Neural progenitor cell (in vitro differentiated cells): ENCODE data around the gene CLPTM1. TPM values are rescaled to one million over a fixed set of nuclear protein-coding genes. Genes with fewer than 3 reads are reported as not detected.

ENCODE experiments used
- DNase-seq: peaks from one replicate; pipeline ENCODE4 v3.0.0-alpha.2; 2016; ENCODE audit warnings: low spot score
- H2AFZ ChIP-seq: fragments of 200-600 bp; sonication (generic); replicated peaks from 2 replicates; pipeline ENCODE4 v1.6.1; 2016; ENCODE audit warnings: antibody characterized with exemption
- H3F3A ChIP-seq: fragments of 200-600 bp; sonication (generic); 2 replicates; pipeline ENCODE4 v1.6.1; 2016; ENCODE audit warnings: antibody characterized with exemption, low read depth
- H3K27ac ChIP-seq: fragments of 200-600 bp; sonication (generic); 2 replicates; pipeline ENCODE4 v1.5.1; 2016; ENCODE audit warnings: mild to moderate bottlenecking
- H3K27me3 ChIP-seq: fragments of 200-600 bp; sonication (generic); 2 replicates; pipeline ENCODE4 v1.6.1; 2016; ENCODE audit warnings: mild to moderate bottlenecking, moderate library complexity
- H3K36me3 ChIP-seq: fragments of 200-600 bp; sonication (generic); 2 replicates; pipeline ENCODE4 v1.5.1; 2016
- H3K4me1 ChIP-seq: fragments of 200-600 bp; sonication (generic); 2 replicates; pipeline ENCODE4 v1.6.1; 2016; ENCODE audit warnings: mixed run types
- H3K4me2 ChIP-seq: fragments of 200-600 bp; sonication (generic); 2 replicates; pipeline ENCODE4 v1.6.1; 2016
- H3K4me3 ChIP-seq: fragments of 200-600 bp; sonication (generic); 2 replicates; pipeline ENCODE4 v1.5.1; 2016
- H3K79me2 ChIP-seq: fragments of 200-600 bp; sonication (generic); 2 replicates; pipeline ENCODE4 v1.6.1; 2016; ENCODE audit warnings: low read depth
- H3K9ac ChIP-seq: fragments of 200-600 bp; sonication (generic); 2 replicates; pipeline ENCODE4 v1.6.1; 2016
- H3K9me3 ChIP-seq: fragments of 200-600 bp; sonication (generic); 2 replicates; pipeline ENCODE4 v1.5.1; 2016; ENCODE audit warnings: low read depth
- H4K20me1 ChIP-seq: fragments of 200-600 bp; sonication (generic); 2 replicates; pipeline ENCODE4 v1.6.1; 2016; ENCODE audit warnings: low read depth
- H3K27ac Mint-ChIP-seq: 3 replicates; pipeline ENCODE4 v1.8.0; 2021; ENCODE audit warnings: mixed read lengths
- H3K27me3 Mint-ChIP-seq: 2 replicates; pipeline ENCODE4 v1.8.0; 2022; ENCODE audit warnings: low read depth, mild to moderate bottlenecking, inconsistent platforms, moderate library complexity, mixed read lengths; ENCODE audit not compliant: insufficient read depth
- H3K36me3 Mint-ChIP-seq: 3 replicates; pipeline ENCODE4 v1.8.0; 2021; ENCODE audit warnings: mixed read lengths
- H3K4me1 Mint-ChIP-seq: 3 replicates; pipeline ENCODE4 v1.8.0; 2021; ENCODE audit warnings: mixed read lengths
- H3K4me3 Mint-ChIP-seq: 3 replicates; pipeline ENCODE4 v1.8.0; 2021; ENCODE audit warnings: mild to moderate bottlenecking, moderate library complexity, mixed read lengths
- H3K9me3 Mint-ChIP-seq: 3 replicates; pipeline ENCODE4 v1.8.0; 2020; ENCODE audit warnings: mixed read lengths
- EZH2 ChIP-seq: fragments of 200-600 bp; sonication (generic); IDR thresholded peaks from 2 replicates; pipeline ENCODE4 v1.6.1; 2017; ENCODE audit warnings: antibody characterized with exemption, mild to moderate bottlenecking, moderate library complexity
- EZH2phosphoT487 ChIP-seq: fragments of 200-600 bp; sonication (generic); IDR thresholded peaks from 2 replicates; pipeline ENCODE4 v1.6.1; 2017; ENCODE audit warnings: antibody characterized with exemption
- total RNA-seq: library from RNA; depleted of rRNA; stranded (reverse); fragments of >200 nt; gene quantifications from 2 replicates; pipeline ENCODE4 v1.2.3, GENCODE V29; 2015; ENCODE audit warnings: low replicate concordance
- TF ChIP-seq, protein P1 (sequence below): fragments of 200-600 bp; sonication (generic); IDR thresholded peaks from 2 replicates; pipeline ENCODE4 v1.5.1; 2017; ENCODE audit warnings: antibody characterized with exemption, mild to moderate bottlenecking

Gene CLPTM1
- total RNA-seq, 1 donor from 2014 or later, result 12.1 TPM

DNA sequence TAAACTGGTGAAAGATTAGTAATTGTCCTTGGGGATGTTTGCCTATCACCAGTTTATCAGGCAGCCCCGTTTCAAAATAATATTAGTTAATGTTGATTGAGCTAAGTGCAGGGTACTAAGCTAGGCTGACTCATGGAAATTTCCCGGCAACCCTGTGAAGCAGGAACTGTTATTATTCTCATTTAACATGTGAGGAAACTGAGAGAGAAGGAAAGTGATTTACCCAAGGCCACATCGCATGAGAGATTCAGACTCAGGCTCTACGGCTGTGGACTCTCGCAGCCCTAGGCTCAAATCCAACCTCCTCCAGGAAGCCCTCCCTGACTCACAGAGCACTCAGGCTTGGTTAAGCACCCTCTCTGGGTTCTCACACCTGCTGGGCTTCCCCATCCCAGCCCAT, 19.7 kb downstream of the CLPTM1 start:
- DNase-seq, result no peak
- no peaks in the 10 kb centered on the region for H3K9me3 ChIP-seq
- TF ChIP-seq, protein P1, sequence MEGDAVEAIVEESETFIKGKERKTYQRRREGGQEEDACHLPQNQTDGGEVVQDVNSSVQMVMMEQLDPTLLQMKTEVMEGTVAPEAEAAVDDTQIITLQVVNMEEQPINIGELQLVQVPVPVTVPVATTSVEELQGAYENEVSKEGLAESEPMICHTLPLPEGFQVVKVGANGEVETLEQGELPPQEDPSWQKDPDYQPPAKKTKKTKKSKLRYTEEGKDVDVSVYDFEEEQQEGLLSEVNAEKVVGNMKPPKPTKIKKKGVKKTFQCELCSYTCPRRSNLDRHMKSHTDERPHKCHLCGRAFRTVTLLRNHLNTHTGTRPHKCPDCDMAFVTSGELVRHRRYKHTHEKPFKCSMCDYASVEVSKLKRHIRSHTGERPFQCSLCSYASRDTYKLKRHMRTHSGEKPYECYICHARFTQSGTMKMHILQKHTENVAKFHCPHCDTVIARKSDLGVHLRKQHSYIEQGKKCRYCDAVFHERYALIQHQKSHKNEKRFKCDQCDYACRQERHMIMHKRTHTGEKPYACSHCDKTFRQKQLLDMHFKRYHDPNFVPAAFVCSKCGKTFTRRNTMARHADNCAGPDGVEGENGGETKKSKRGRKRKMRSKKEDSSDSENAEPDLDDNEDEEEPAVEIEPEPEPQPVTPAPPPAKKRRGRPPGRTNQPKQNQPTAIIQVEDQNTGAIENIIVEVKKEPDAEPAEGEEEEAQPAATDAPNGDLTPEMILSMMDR, result no peak
- TF ChIP-seq EZH2, result no peak
- TF ChIP-seq EZH2phosphoT487, result no peak
- no peak overlapping the region for H3K27ac Mint-ChIP-seq
- no peaks in the 10 kb centered on the region for H3K36me3 ChIP-seq
- H2AFZ ChIP-seq, result no peak overlapping the region
- no peaks in the 10 kb centered on the region for H3F3A ChIP-seq
- H3K4me1 Mint-ChIP-seq, result no peaks in the 10 kb centered on the region
- no peaks in the 10 kb centered on the region for H3K79me2 ChIP-seq
- no peak overlapping the region for H3K27ac ChIP-seq
- no peaks in the 10 kb centered on the region for H3K9me3 Mint-ChIP-seq
- H4K20me1 ChIP-seq, result no peaks in the 10 kb centered on the region
- H3K4me3 ChIP-seq, result no peak overlapping the region
- H3K4me3 Mint-ChIP-seq, result no peak overlapping the region
- H3K27me3 ChIP-seq, result no peaks in the 10 kb centered on the region
- peaks cover 16% of the 10 kb centered on the region for H3K36me3 Mint-ChIP-seq
- H3K9ac ChIP-seq, result no peak overlapping the region
- no peak overlapping the region for H3K4me2 ChIP-seq
- no peaks in the 10 kb centered on the region for H3K27me3 Mint-ChIP-seq
- H3K4me1 ChIP-seq, result no peaks in the 10 kb centered on the region

DNA sequence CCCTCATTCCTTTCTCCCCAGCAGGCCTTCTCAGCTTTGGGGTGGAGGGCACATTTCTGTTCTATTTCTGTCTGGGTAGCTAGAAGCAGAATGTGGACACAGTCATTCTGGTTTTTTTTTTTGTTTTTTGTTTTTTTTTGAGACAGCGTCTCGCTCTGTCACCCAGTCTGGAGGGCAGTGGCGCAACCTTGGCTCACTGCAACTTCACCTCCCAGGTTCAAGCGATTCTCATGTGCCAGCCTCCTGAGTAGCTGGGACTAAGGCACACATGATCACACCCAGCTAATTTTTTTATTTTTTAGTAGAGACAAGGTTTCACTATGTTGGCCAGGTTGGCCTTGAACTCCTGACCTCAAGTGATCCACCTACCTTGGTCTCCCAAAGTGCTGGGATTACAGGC, 20.3 kb downstream of the CLPTM1 start:
- no peaks in the 10 kb centered on the region for H3K36me3 ChIP-seq
- H3K27me3 ChIP-seq, result no peaks in the 10 kb centered on the region
- no peak for DNase-seq
- Mint-ChIP-seq H3K4me3 (no peak overlapping the region), H3K27ac (no peak overlapping the region), H3K4me1 (no peaks in the 10 kb centered on the region), H3K36me3 (peaks cover 16% of the 10 kb centered on the region), H3K27me3 (no peaks in the 10 kb centered on the region), H3K9me3 (no peaks in the 10 kb centered on the region)
- H3K4me1 ChIP-seq, result no peaks in the 10 kb centered on the region
- no peak overlapping the region for H3K27ac ChIP-seq
- H2AFZ ChIP-seq, result no peak overlapping the region
- TF ChIP-seq, protein P1, result no peak
- no peak for TF ChIP-seq EZH2phosphoT487
- TF ChIP-seq EZH2, result no peak
- H4K20me1 ChIP-seq, result no peaks in the 10 kb centered on the region
- no peak overlapping the region for H3K9ac ChIP-seq
- H3K4me3 ChIP-seq, result no peak overlapping the region
- no peaks in the 10 kb centered on the region for H3F3A ChIP-seq
- no peak overlapping the region for H3K4me2 ChIP-seq
- no peaks in the 10 kb centered on the region for H3K79me2 ChIP-seq
- H3K9me3 ChIP-seq, result no peaks in the 10 kb centered on the region

DNA sequence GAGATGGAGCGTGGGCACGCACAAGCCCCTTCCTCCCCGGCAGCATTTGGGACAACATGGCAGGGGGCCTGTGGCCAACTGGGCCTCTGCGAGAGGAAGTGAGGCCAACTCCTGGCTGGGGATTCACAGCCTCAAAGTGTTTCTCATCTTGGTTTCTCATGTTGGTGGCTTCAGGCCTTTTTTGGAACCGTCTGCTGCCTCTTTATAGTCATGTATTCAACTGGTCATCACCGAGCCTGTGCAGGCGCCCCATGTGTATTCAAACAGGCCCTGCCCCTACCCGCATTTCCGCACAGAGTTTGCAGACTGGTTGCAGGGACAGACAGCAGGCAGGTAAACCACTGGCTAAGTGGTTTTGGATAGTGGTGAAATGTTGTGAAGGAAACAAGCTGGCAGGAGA, 28.8 kb downstream of the CLPTM1 start:
- Histone ChIP-seq H2AFZ (no peak overlapping the region), H3K27me3 (no peaks in the 10 kb centered on the region), H3K9me3 (no peaks in the 10 kb centered on the region), H3K4me1 (no peaks in the 10 kb centered on the region), H3K79me2 (no peaks in the 10 kb centered on the region), H3K4me3 (no peak overlapping the region), H3K27ac (no peak overlapping the region), H3K4me2 (no peak overlapping the region), H3K36me3 (no peaks in the 10 kb centered on the region), H3K9ac (no peak overlapping the region), H4K20me1 (no peaks in the 10 kb centered on the region), H3F3A (no peaks in the 10 kb centered on the region)
- TF ChIP-seq EZH2phosphoT487 (no peak), EZH2 (no peak)
- TF ChIP-seq, protein P1, result no peak
- H3K36me3 Mint-ChIP-seq, result peaks cover 7% of the 10 kb centered on the region
- H3K9me3 Mint-ChIP-seq, result no peaks in the 10 kb centered on the region
- H3K4me3 Mint-ChIP-seq, result no peak overlapping the region
- H3K27ac Mint-ChIP-seq, result no peak overlapping the region
- DNase-seq, result no peak
- H3K4me1 Mint-ChIP-seq, result no peaks in the 10 kb centered on the region
- H3K27me3 Mint-ChIP-seq, result peaks cover 2% of the 10 kb centered on the region
